ENCODE results near the gene PRICKLE4.
A peak's percentile ranks its signal among the peaks of the same experiment; 100 is the strongest.

The PRICKLE4 gene, protein sequence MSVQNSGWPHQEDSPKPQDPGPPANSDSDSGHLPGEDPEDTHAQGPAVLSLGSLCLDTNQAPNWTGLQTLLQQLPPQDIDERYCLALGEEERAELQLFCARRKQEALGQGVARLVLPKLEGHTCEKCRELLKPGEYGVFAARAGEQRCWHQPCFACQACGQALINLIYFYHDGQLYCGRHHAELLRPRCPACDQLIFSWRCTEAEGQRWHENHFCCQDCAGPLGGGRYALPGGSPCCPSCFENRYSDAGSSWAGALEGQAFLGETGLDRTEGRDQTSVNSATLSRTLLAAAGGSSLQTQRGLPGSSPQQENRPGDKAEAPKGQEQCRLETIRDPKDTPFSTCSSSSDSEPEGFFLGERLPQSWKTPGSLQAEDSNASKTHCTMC

DNA sequence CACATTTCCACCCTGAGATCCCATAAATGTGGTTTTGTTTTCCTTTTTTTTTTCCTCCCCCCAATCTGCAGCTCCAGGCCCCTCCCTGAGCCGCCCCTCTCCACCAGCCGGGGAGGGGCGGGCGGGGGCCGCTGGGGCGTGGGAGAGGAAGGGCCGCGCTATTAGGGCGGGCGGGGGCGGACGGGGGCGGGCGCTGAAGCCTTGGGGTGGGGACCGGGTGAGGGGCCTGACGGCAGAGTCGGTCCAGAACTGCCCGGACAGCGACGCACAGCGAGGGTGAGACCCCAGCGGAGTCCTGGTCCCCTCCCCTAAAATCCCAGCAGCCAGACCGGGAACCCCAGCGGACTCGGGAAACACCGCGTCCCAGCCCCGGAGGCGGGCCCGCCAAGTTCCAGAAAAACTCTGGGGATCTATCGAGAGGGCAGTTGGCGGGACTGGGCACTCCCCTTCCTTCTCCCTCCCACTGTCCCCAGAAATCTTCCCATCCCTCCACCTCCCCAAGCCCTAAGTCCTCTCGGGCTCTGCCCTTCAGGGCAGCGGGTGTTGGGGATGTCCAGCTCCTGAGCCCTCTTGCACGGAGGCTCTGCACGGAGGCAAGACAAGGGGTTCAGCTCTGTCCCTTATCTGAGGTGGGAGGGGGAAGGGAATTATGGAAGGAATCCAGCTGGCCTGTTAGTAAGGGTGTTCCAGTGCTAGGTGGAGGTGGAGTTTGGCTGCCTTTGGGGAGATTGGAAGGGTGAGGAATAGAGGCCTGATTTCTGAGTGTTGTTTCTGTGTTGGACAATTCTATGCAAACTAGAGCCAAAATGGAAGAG, at the start of gene PRICKLE4:
Gene PRICKLE4 (plus strand): TSS at position 232 of the 815 bp plus-strand sequence. CDS start 2,692 bp downstream, outside the sequence.
- DNase-seq, result no peak

DNA sequence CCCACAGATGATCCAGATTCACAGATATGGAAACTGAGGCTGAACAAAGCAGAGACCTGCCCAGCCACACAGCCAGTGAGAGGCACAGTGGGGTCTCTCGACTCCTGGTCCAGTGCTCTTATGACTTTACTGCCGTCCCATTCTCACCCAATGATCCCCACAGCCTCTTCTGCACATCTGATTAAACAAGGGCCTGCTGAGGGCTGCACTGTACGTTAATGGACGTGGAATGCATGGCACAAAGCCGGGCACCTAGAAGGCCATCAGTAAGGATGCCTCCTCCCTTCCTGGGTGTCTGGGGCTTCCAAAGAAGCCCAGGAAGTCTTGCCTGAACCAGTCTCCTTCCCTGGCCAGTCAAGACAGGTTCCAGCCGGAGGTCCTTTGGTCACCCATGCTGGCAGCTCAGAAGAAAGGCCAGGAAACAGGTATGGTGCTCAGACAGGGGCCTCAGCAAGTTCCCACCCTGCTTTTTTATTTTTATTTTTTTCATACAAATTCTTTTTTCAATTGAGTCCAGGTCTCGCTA, 49.0 kb upstream of the PRICKLE4 start:
- DNase-seq, result no peak

DNA sequence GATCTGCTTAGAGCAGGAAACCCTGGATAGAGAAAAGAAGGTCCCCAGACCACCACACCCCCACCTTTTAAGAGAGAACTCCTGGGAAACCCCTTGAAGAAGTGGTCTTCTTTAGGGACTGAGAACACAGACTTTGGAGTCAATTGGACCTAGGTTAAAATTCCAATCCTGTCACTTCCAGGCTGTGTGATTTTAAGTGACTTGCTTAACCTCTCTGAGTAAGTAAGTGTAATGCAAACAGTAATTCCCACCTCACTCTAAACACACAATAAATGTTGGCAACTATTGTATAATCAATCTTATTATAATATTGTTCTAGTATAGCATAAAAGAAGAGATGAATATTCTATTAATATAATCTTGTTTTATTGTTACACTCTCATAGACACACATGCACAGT, 48.4 kb upstream of the PRICKLE4 start:
- no peak for DNase-seq

DNA sequence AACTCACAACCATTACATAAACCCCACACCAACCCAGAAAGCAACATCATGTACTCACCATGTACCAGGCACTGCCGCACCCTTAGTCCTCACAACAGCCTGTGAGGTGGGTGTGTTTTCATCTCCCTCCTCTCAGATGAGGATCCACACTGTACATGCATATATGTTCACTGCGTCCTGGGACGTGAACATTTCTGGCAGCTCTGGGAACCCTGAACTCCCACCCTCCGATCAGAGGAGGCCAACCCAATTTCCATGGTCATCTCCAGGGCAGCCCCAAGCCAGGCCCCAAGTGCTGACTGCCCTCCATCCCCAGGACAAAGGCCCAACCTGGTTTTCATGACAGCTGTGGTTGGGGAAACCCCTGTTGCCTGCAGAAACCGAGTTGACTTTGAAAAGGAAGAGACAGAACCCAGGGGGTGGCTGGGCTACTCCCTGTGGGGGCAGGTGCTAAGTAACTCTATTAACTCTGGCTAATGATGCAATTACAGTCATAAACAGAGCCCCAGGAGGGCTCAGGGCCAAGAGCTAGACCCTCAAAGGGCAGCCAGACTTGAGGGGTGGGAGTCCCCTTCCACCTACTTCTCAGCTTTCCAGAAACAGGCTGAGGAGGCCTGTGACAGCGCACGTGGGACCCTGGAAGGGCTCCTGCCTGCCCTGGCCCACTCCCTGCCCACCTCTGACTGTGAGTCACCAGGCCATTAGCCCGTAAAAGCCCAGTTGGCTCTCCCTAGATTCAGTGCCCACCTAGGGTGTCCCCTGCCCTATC, 47.8 kb upstream of the PRICKLE4 start:
- DNase-seq, result peak; percentile 49

DNA sequence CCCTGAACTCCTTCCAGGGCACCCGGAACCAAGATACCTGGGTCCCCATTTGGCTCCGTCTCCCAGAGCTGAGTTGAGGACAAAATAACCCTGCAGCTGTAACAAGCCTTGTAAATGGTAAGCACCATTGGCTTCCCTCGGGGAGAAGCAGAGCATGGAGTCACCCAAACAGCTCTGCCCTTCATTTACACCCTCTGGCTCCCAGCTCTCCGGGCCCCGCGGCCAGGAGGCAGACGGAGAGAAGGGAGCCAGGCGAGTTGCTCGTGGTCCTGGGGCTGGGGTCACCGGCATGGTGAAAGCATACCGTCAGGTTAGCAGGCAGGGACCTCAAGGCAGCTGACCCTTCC, 47.2 kb upstream of the PRICKLE4 start:
- DNase-seq, result no peak

DNA sequence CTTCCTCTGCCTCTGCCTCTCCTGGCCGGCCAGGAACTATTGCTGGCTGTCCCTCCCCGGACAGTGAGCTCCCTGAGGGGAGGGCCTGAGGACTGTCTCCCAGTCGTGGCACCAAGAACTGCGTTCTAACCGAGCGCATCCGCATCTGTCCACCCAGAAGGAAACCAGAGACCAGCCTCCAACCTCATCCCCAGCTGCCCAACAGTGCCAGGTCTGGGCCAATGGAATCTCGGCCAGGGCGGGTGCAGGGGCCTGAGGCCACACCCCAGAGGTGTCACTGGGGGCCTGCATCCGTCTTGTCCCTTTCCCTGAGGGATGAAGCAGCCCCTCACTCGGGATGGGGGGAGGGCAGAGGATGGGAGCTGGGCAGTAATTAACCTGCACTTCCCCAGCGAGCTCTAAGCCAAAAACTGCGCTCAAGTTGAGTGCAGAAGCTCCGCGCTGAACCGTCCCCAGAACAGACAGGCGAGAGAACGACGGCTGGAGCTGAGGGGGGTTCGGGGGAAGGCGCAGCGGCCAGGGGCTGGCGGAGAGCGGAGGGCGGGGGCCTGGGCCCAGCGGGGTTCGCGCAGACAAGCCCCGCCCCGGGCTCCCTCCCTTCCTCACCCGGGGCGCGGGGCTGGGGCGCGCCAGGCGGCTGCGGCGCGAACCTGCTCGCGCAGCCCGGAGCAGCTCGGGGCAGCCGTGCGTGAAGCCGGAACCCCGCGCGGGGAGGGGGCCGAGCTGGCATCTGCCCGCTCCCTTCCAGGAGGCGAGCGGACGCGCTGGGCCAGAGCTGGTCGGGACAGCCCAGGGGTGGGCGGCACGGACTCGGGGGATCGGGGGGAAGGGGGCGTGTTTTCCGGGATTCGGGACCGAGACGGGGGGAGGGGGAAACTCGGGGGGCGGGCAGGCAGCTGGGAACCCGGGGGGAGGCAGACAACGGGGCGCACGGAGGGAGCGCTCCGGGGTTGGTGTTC, 46.6 kb upstream of the PRICKLE4 start:
- peak; percentile 40 for DNase-seq

DNA sequence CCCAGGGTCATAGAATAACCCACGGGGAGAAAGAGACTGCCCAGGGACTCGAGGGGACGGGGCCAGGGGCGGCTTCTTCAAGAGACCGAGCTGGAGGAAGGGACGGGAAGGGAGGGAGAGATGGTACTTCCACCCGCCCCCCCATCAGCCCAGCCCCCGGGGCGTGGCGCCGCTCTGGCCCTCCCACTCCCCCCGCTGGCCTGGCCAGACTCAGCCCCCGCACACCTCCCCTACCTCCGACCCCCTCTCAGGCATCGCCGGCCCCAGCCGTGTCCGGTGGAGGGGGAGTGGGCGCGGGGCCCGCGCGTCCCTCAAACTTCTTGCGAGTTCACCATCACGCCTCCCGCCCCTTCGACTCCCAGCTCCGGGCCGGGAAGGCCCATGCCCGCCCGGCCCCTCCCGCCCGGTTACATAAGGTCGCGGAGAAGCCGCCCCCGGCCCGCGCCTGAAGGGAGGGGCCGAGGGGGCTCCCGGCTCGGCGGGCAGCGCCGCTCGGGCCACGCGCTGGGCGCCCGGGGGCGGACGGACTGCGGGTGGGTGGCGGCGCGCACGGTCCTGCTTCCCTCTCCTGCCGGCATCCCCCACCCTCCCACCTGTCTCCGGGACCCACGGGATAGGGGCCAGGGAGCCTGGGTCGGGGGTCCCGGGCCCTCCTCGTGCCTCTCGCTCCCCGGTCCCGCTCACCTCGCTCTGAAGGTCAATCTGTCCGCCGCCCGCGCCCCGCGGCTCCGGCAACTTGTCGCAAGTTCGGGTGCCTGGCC, 45.7 kb upstream of the PRICKLE4 start:
- peak; percentile 52 for DNase-seq

DNA sequence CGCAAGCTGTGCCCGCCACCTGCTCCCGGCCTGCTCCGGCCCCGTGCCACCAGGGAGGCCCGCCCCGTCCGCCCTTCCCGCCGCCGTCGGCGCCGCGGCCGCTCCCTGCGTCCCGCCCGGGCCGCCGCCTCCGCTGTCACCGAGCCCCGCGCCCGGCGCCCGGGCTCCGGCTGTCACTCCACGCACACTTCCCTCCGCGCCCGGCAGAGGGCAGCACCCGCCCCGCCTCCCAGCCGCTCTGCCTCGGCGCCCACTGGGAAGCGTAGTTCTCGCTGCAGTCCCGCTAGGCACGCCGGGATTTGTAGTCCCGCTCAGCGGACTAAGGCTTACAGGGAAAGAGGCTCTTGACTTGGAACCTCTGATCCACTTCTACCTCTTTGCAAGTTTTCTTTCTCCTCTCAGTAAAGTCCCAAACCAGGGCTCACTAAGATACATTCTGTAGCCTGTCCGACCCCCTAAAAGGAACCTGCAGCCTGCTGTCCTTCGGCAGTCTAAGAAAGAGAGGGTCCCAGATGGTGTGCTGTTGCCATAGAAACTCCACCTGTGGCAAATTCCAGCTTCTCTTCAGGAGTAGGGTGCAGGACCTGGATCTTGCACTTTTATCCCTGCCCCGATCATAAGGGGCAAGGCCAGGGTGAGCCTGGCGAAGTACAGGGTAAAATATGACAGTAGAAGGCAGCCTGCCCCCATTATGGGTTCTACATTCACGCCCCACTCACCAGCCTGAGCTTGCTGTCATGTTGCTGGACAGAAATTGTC, 45.0 kb upstream of the PRICKLE4 start, which contains the start of gene TFEB:
Gene TFEB (minus strand): TSS at position 182 of the 759 bp plus-strand sequence. CDS start 44,395 bp downstream, outside the sequence.
- peak; percentile 91 for DNase-seq

DNA sequence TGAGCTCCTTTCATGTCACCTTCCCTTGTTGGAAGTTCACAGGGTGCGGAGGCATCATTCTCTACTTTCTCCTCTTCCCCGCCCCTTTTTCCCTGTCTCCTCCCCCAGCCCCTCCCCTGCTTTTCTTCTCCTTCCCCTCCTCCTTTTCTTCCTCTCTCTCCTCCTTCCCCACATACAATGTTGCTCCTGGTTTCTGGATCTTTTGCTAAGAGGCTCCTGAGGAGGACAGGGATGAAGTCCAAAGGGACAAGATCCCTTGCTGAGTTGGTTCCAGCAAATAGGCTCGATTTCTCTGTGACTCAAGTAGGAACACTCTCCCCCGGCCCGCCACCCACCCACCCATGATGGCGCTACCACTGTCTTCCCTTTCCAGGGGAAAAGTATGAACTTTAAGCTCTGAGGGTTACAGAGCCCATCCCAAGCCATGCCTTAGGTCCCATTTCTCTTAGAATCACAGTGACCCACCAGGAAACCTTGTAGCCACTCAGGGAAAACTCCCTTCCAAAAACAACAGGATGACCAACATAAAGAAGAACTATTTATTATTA, 44.3 kb upstream of the PRICKLE4 start:
- DNase-seq, result no peak

DNA sequence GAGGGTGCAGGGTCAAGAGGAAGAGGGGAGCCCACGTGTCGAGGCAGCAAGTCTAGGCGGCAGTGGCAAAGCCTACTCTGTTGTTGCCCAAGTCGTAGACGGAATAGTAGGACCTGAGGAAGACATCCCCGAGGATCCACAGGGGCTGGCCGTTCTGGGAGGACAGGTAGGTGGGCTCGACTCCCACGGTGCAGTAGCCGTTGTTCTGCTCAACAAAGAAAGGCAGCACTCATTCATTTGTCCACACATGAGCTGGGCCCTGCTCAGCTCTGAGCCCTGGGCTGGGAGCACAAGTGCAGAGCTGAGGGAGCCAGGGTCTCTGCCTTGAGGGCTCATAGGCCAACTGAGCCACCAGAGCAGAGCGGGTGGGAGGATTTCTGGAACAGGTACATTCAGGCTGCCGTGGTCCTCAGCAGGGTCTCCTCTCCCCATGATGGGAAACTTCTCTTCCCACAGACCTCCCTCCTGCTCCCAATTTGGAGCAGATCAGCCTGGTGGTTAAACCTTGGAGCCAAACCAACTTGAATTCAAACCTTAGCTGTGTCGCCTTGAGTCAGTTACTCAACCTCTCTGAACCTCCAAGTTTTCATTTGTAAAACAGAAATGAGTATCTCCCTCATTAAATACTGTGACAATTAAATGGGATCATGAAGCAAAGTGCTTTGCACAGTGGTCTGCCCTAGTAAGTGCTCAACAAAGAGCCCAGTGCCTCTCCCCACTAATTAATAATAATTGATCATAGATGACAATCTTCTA, 43.6 kb upstream of the PRICKLE4 start:
- DNase-seq, result no peak

DNA sequence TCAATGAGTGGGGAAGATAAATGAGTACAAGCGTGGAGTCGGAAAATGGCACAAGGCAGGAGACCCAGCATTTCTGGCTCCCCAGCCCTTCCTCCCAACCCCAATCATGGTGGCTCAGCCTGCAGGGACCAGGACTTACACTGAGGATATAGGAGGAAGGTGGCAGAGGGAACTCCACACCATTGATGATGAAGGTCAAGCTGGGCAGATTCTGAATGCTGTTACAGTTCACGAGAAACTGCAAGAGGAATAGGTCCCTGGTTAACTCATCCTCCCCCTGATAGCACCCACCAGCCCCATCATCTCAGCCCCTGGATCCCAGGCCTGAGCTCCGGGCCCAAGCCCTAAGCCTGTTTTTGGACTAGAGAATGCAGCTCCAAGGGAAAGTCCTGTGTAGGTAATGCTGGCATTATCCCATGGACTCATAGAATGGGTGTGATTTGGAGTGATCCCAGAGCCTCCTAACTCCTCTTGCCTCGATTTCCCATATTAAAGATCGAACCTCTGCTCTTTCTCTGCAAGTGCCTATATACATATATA, 42.9 kb upstream of the PRICKLE4 start:
- no peak for DNase-seq

DNA sequence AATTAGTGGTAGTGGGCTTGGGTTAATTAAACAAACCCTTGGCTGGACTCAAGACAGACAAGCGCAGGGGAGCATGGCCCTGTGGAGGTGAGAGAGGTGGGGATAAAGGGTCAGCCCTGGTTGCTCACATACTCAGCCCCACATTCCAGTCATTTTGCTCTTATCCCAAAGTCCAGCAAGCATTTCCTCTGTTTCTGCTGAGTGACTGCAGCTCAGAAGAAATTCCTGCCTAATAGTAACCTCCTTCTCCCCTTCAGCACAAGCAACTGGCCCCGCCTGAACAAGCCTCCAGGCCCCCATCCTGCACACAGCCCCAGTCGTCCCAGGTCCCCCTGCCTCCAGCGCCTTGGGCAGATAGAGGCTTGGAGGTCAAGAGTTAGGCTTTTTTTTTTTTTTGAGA, 41.5 kb upstream of the PRICKLE4 start:
- no peak for DNase-seq

DNA sequence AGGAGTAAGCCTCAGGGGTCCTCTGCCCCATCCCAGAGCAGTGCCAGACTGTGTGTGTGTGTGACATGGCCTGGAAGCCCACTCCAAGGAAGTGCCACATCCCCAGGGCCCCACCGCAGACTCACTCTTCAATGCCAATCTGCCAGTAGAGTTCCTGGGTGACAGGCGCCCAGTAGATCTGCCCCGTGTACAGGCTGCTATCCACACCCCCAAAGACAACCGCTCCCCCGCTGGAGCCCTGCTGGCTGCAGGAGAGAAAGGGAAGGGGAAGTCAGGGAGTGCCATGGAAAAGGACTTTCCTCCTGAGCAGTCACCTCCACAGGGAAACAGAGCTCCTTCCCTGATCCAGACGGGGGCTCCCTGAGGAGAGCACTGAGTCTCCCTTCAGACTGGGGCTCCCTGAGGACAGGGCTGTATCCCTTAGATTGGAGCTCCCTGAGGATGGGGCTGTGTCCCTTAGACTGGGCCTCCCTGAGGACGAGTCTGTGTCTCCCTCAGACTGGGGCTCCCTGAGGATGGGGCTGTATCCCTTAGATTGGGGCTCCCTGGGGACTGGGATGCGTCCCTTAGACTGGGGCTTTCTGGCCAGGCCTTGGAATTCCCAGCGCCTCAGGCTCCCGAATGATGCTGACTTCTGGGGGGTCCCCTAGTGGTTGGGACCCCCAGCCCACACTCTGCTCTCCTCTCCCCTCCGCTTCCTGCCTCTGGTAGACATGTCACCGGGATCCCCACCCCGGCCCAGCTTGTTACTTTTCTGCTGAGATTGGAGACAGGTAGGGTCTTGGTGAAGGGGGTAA, 40.0 kb upstream of the PRICKLE4 start:
- no peak for DNase-seq

DNA sequence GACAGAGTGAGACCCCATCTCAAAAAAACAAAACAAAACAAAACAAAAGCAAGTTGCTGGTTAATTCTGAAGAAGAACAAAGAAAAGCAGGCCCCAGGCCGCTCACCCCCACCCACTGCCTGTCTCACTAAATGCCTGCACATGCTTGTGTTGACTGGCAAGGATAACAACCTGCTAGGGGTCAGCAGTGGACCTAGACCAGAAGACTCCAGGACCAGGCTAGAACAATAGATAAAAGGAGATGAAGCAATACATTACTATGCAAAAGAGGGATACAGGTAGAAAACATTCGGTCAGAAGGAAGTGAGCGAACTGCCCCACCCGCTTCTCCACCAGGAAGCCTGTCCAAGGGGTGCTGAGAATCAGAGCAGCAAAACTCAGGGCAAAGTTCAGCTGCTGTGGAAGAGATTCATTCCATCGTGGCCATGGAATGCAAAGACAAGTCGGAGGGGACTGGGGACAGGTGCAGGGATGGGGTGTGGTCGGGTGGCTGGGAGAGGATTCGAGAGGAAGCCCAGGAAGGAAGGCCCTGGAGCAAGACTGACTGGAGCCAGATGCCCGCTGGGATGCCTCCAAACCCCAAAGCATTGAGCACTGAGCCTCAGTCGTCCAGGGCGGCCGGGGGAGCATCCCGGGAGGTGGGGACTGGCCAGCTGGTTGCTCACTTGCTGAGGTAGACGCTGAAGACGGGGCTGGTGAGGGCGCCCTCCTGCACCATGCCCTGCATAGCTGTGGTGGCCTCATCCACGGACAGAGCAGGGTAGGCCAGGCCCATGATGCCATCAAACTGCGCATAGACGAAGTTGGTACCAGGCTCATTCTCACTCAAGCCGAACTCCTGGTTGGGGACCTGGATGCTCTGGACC, 38.7 kb upstream of the PRICKLE4 start:
- DNase-seq, result no peak

DNA sequence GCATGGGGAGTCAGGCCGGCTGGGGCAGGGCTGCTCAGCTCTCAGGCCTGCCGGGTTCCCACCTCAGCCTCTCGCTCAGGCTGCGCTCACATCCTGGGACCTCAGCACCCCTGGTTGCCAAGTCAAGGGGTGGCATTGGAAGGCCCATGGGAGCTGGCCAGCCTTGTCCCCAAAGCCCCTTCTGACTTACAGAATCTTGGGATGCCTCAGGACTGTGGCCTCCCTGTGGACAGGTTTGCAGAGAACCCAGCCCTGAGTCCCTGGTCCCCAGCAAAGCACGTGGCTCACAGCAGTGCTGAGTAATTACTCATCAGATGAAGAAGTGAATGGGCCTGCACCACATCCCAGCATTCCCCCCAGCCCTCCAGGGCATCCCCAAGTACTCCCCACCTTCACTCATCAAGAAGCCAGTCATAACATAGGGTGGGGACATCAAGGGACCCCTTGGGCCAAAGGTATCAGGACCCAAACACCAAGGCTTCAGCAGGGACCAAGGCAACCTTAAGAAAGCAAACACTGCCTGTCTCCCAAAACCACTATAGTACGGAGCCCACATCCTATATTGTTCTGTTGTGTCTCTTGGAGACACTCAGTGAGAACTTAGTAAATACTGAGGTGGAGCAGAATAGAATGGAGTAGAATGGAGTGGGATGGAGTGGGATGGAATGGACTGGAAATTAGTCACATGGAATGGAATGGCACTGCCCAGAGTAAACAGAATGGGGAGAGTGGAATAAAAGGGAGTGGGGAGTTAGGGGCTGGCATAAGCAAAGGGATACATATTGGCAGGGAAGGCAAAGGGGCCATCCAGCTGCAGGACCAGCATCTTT, 37.0 kb upstream of the PRICKLE4 start:
- no peak for DNase-seq

DNA sequence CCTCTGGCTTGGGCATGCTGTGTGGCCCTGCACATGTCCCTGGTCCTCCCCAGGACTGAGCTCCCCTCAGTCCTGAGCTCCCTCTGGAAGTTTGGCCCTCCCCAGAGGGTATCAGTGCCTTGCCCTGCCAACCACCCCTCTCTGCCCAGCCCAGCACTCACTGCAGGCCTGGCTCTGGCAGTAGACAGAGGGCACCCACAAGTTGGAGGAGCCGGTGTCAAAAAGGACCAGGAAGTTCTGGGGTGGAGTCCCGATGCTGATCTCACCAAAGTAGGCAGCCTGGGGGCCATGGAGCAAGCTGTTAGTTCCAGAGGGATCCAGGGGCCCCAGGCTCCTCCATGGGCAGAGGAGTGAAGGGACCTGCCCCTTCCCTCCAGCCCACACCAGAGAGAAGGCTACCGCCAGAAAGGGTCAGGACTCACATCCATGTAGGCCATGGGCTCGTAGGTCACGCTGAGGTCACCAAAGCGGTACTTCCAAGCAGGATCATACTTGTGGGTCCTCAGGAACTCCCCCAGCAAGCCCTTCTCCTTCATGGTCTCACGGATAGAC, 36.3 kb upstream of the PRICKLE4 start:
- DNase-seq, result no peak

Measured in activated T-cell treated with anti-CD3 and anti-CD28 coated beads for 4 hours (primary cell).